Lower leg skin (tissue), 4 donors: ENCODE data around the gene ITSN1. TPM values are rescaled to one million over a fixed set of nuclear protein-coding genes. Genes with fewer than 3 reads are reported as not detected.

Experiments used
- DNase-seq, 2 donors: peaks; one replicate each; pipeline ENCODE4 v3.0.0-alpha.2; 2019; ENCODE audit warnings: low spot score in 2 of 2
- H3K4me3 ChIP-seq: fragments of 200-600 bp; sonication (generic); 2 replicates; pipeline ENCODE4 v1.5.1; 2017; ENCODE audit warnings: mild to moderate bottlenecking, low read depth; ENCODE audit not compliant: poor library complexity, severe bottlenecking
- CTCF ChIP-seq, 3 donors: fragments of 450-650 bp; IDR thresholded peaks; one replicate each; pipeline ENCODE4 v1.5.1; 2016; ENCODE audit warnings: antibody characterized with exemption in 3 of 3, mild to moderate bottlenecking in 3 of 3, moderate library complexity in 2 of 3
- POLR2A ChIP-seq, 2 donors: fragments of 450-650 bp; IDR thresholded peaks; one replicate each; pipeline ENCODE4 v1.6.1; 2016 to 2017; ENCODE audit warnings: antibody characterized with exemption in 2 of 2, mild to moderate bottlenecking in 1 of 2, moderate library complexity in 1 of 2
- WGBS, 2 donors: methylation state at CpG; one replicate each; pipeline ENCODE4 v1.1.5; 2018; 5-methylcytosine and 5-hydroxymethylcytosine counted together
- intact Hi-C: fragments of 100-400 bp; cut with DNase I; formaldehyde crosslinking; loops from one replicate; pipeline ENCODE4 v1.15.0; 2023; ENCODE audit warnings: low total_unique reads
- total RNA-seq, 4 donors: library from RNA; depleted of rRNA; stranded (reverse); fragments of >200 nt; gene quantifications; one replicate each; pipeline ENCODE4 v1.1.0, GENCODE V29; 2016

Gene ITSN1
- total RNA-seq, 4 donors from 2014 or later, result 17.4 to 39.5 (median 31.7) TPM

- DNase-seq, result no peak
- 45 to 55% methylated on average over 2 of the region's 2 CpGs for WGBS, 2 donors
- no peak overlapping the region for H3K4me3 ChIP-seq
- intact Hi-C loops, result no loop called here
- TF ChIP-seq POLR2A (IDR thresholded peaks at IDR 0.05) (no peak), CTCF (IDR thresholded peaks at IDR 0.05) (no peak)
These were observed 178.5 kb downstream of the ITSN1 start for GRCh38 chr21:33820798-33821197.

GRCh38 chr21:33821503-33822322 is 179.4 kb downstream of the ITSN1 start:
- 74 to 81% methylated on average over 7 of the region's 7 CpGs for WGBS, 2 donors
- intact Hi-C loops, result no loop called here
- H3K4me3 ChIP-seq, result no peak overlapping the region
- TF ChIP-seq CTCF (IDR thresholded peaks at IDR 0.05), result no peak
- TF ChIP-seq POLR2A (IDR thresholded peaks at IDR 0.05), result no peak
- no peak for DNase-seq

GRCh38 chr21:33824156-33824941 is 182.0 kb downstream of the ITSN1 start:
- H3K4me3 ChIP-seq, result no peak overlapping the region
- DNase-seq, result no peak
- 73 to 77% methylated on average over 11 of the region's 11 CpGs for WGBS, 2 donors
- intact Hi-C loops, result no loop called here
- no peak for TF ChIP-seq CTCF (IDR thresholded peaks at IDR 0.05)
- no peak for TF ChIP-seq POLR2A (IDR thresholded peaks at IDR 0.05)

GRCh38 chr21:33825419-33825818 is 183.1 kb downstream of the ITSN1 start:
- DNase-seq, result no peak
- 64 to 68% methylated on average over 3 of the region's 3 CpGs for WGBS, 2 donors
- no peak for TF ChIP-seq POLR2A (IDR thresholded peaks at IDR 0.05)
- TF ChIP-seq CTCF (IDR thresholded peaks at IDR 0.05), result no peak
- intact Hi-C loops, result no loop called here
- H3K4me3 ChIP-seq, result no peak overlapping the region

- WGBS, 2 donors, result 31 to 41% methylated on average over 2 of the region's 2 CpGs
- no peak overlapping the region for H3K4me3 ChIP-seq
- TF ChIP-seq POLR2A (IDR thresholded peaks at IDR 0.05), result no peak
- no peak for TF ChIP-seq CTCF (IDR thresholded peaks at IDR 0.05)
- intact Hi-C loops, result no loop called here
- DNase-seq, result no peak
These were observed 183.6 kb downstream of the ITSN1 start for GRCh38 chr21:33825915-33826314.
